Nephron (organoid): ENCODE measurements around the gene IL5RA.

ENCODE experiments used
- H3K27ac Mint-ChIP-seq, 3 experiments: 2 replicates each; pipeline ENCODE4 v1.8.0; 2020; ENCODE audit warnings: mixed read lengths in 3 of 3, mild to moderate bottlenecking in 2 of 3, moderate library complexity in 1 of 3
- H3K27me3 Mint-ChIP-seq: 2 replicates; pipeline ENCODE4 v1.8.0; 2021; ENCODE audit warnings: low read depth, mild to moderate bottlenecking, moderate library complexity, mixed read lengths
- H3K36me3 Mint-ChIP-seq: 2 replicates; pipeline ENCODE4 v1.8.0; 2020; ENCODE audit warnings: low read depth, mixed read lengths
- H3K4me1 Mint-ChIP-seq: 2 replicates; pipeline ENCODE4 v1.8.0; 2020; ENCODE audit warnings: mixed read lengths
- H3K4me3 Mint-ChIP-seq, 3 experiments: 2 replicates each; pipeline ENCODE4 v1.8.0; 2020; ENCODE audit warnings: mild to moderate bottlenecking in 3 of 3, mixed read lengths in 3 of 3, moderate library complexity in 2 of 3
- H3K9me3 Mint-ChIP-seq: 2 replicates; pipeline ENCODE4 v1.8.0; 2020; ENCODE audit warnings: mixed read lengths
- CTCF ChIP-seq, 3 experiments: fragments of 200-600 bp; sonication (generic); IDR thresholded peaks; one replicate each; pipeline ENCODE4 v1.5.0; 2021; ENCODE audit warnings: antibody characterized with exemption in 3 of 3; ENCODE audit not compliant: unreplicated experiment in 3 of 3

Gene IL5RA

GRCh38 chr3:3069723-3070122 is 40.5 kb downstream of the IL5RA start:
- peaks cover 4% of the 10 kb centered on the region for H3K27me3 Mint-ChIP-seq
- H3K9me3 Mint-ChIP-seq, result no peaks in the 10 kb centered on the region
- TF ChIP-seq CTCF (IDR thresholded peaks at IDR 0.05; ENCODE audit: unreplicated experiment in 3 of 3), result no peak
- no peak overlapping the region for H3K4me3 Mint-ChIP-seq
- H3K36me3 Mint-ChIP-seq, result no peaks in the 10 kb centered on the region
- peaks cover 7% of the 10 kb centered on the region for H3K4me1 Mint-ChIP-seq
- no peak overlapping the region for H3K27ac Mint-ChIP-seq

GRCh38 chr3:3068358-3068881 is 41.8 kb downstream of the IL5RA start:
- H3K4me3 Mint-ChIP-seq, result no peak overlapping the region
- H3K9me3 Mint-ChIP-seq, result no peaks in the 10 kb centered on the region
- no peak overlapping the region for H3K27ac Mint-ChIP-seq

GRCh38 chr3:3066910-3067309 is 43.3 kb downstream of the IL5RA start:
- Mint-ChIP-seq H3K9me3 (no peaks in the 10 kb centered on the region), H3K36me3 (no peaks in the 10 kb centered on the region), H3K27me3 (peaks cover 4% of the 10 kb centered on the region), H3K4me3 (no peak overlapping the region), H3K27ac (no peak overlapping the region), H3K4me1 (peaks cover 7% of the 10 kb centered on the region)
- TF ChIP-seq CTCF (IDR thresholded peaks at IDR 0.05; ENCODE audit: unreplicated experiment in 3 of 3), result no peak

More at GRCh38 chr3:3068358-3068881, 41.8 kb downstream of the IL5RA start:
- Mint-ChIP-seq H3K36me3 (no peaks in the 10 kb centered on the region), H3K27me3 (peaks cover 4% of the 10 kb centered on the region), H3K4me1 (peaks cover 7% of the 10 kb centered on the region)
- TF ChIP-seq CTCF (IDR thresholded peaks at IDR 0.05; ENCODE audit: unreplicated experiment in 3 of 3), result no peak

- Mint-ChIP-seq H3K4me3 (no peak overlapping the region), H3K27me3 (peaks cover 4% of the 10 kb centered on the region), H3K4me1 (peaks cover 6% of the 10 kb centered on the region), H3K27ac (no peak overlapping the region), H3K9me3 (no peaks in the 10 kb centered on the region), H3K36me3 (no peaks in the 10 kb centered on the region)
- no peak for TF ChIP-seq CTCF (IDR thresholded peaks at IDR 0.05; ENCODE audit: unreplicated experiment in 3 of 3)
These were observed 43.8 kb downstream of the IL5RA start for GRCh38 chr3:3066378-3066777.

GRCh38 chr3:3065876-3066275 is 44.3 kb downstream of the IL5RA start:
- TF ChIP-seq CTCF (IDR thresholded peaks at IDR 0.05; ENCODE audit: unreplicated experiment in 3 of 3), result no peak
- no peaks in the 10 kb centered on the region for H3K9me3 Mint-ChIP-seq
- peaks cover 1% of the 10 kb centered on the region for H3K4me1 Mint-ChIP-seq
- peaks cover 4% of the 10 kb centered on the region for H3K27me3 Mint-ChIP-seq
- H3K27ac Mint-ChIP-seq, result no peak overlapping the region
- H3K36me3 Mint-ChIP-seq, result peaks cover 4% of the 10 kb centered on the region
- H3K4me3 Mint-ChIP-seq, result no peak overlapping the region

- Mint-ChIP-seq H3K4me1 (no peaks in the 10 kb centered on the region), H3K36me3 (peaks cover 4% of the 10 kb centered on the region), H3K27me3 (peaks cover 4% of the 10 kb centered on the region), H3K4me3 (no peak overlapping the region), H3K27ac (no peak overlapping the region), H3K9me3 (no peaks in the 10 kb centered on the region)
- TF ChIP-seq CTCF (IDR thresholded peaks at IDR 0.05; ENCODE audit: unreplicated experiment in 3 of 3), result no peak
These were observed 45.9 kb downstream of the IL5RA start for GRCh38 chr3:3064297-3064696.
